Fibroblast of lung (primary cell): ENCODE data around the gene KCNN3.

Source experiments
- CTCF ChIP-seq, 2 donors: IDR thresholded peaks in 1 of 2; conservative IDR thresholded peaks in 1 of 2; 1 replicate in 1 of 2; 2 replicates in 1 of 2; pipeline ENCODE4 v1.5.1; 2011 to 2012; ENCODE audit warnings: low read length in 2 of 2, control low read depth in 1 of 2, inconsistent platforms in 1 of 2, low read depth in 1 of 2, mild to moderate bottlenecking in 1 of 2
- EZH2 ChIP-seq: IDR thresholded peaks from 2 replicates; pipeline ENCODE4 v1.5.1; 2012; ENCODE audit warnings: low read length, control low read depth, mild to moderate bottlenecking; ENCODE audit errors: missing control alignments

- TF ChIP-seq CTCF (conservative IDR thresholded peaks at IDR 0.05 in 1 of 2, IDR thresholded peaks at IDR 0.05 in 1 of 2; ENCODE audit: low read depth in 1 of 2, low read length in 2 of 2) (no peak), EZH2 (no peak)
These were observed 13.1 kb downstream of the KCNN3 start for GRCh38 chr1:154857022-154857421.
